ENCODE results near the gene KCNRG. TPM values are rescaled to one million over a fixed set of nuclear protein-coding genes. Genes with fewer than 3 reads are reported as not detected.
A peak's percentile ranks its signal among the peaks of the same experiment; 100 is the strongest.
"Not testable (repeated sequence)": the region's sequence is repeated elsewhere in the genome, so short reads cannot be mapped to it uniquely, and the experiment has no call there.

The KCNRG gene, protein sequence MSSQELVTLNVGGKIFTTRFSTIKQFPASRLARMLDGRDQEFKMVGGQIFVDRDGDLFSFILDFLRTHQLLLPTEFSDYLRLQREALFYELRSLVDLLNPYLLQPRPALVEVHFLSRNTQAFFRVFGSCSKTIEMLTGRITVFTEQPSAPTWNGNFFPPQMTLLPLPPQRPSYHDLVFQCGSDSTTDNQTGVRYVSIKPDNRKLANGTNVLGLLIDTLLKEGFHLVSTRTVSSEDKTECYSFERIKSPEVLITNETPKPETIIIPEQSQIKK
- under 1 TPM; 0.30 to 0.65 TPM for total RNA-seq

DNA sequence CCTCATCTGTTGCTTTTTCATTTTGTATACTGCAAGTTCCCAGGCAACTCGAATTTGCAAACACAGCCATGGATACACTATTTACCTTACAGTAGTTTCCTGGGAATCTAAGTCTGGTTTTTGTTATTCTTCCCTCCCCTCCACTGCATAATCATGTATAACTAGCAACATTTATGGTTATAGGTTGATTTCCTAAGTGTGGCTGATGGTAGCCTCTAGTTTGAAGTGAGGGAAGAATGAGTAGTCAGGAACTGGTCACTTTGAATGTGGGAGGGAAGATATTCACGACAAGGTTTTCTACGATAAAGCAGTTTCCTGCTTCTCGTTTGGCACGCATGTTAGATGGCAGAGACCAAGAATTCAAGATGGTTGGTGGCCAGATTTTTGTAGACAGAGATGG, at the start of gene KCNRG:
Gene KCNRG (plus strand): TSS at position 187 of the 400 bp plus-strand sequence. CDS start 50 bp downstream, at position 237.
- Mint-ChIP-seq H3K36me3 (ENCODE audit: low read depth) (peaks cover 73% of the 10 kb centered on the region), H3K27ac (no peak within 1 kb of the TSS)
- POLR2A ChIA-PET = interaction anchor here (1.4 kb wide), 1 partner anchor 17 kb away, joined by 4 read pairs; no protein-coding TSS in a partner anchor

DNA sequence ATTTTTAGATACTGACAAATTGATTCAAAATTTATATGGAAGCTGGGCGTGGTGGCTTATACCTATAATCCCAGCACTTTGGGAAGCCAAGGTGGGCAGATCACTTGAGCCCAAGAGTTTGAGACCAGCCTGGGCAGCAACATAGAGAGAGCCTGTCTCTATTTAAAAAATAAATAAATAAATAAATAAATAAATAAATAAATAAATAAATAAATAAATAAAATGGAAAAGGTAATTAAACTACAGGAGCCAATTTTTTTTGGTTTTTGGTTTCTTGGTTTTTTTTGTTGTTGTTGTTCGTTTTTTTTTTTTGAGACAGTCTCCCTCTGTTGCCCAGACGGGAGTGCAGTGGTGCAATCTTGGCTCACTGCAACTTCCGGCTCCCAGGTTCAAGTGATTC, 47.8 kb upstream of the KCNRG start:
- Mint-ChIP-seq H3K36me3 (ENCODE audit: low read depth) (peaks cover 30% of the 10 kb centered on the region), H3K27ac (no peak overlapping the region), H3K4me3 (no peak overlapping the region), H3K27me3 (no peaks in the 10 kb centered on the region), H3K9me3 (peaks cover 8% of the 10 kb centered on the region), H3K4me1 (no peaks in the 10 kb centered on the region)
- DNase-seq = no peak
- POLR2A ChIA-PET = interaction anchor here (0.7 kb wide), 1 partner anchor 1984 kb away, joined by 4 read pairs; no protein-coding TSS in a partner anchor
- CTCF ChIA-PET = interaction anchor here (1.8 kb wide), 1 partner anchor 9 kb away, joined by 5 read pairs; no protein-coding TSS in a partner anchor

More for the DNA sequence above, at the start of gene KCNRG:
- H3K4me1 Mint-ChIP-seq = peaks cover 3% of the 10 kb centered on the region
- no peaks in the 10 kb centered on the region for H3K9me3 Mint-ChIP-seq
- CTCF ChIA-PET = interaction anchor here (1.8 kb wide), 1 partner anchor 18 kb away, joined by 7 read pairs; the partner anchor contains the start of gene TRIM13
- no peaks in the 10 kb centered on the region for H3K27me3 Mint-ChIP-seq
- DNase-seq = no peak
- H3K4me3 Mint-ChIP-seq = no peak within 1 kb of the TSS

DNA sequence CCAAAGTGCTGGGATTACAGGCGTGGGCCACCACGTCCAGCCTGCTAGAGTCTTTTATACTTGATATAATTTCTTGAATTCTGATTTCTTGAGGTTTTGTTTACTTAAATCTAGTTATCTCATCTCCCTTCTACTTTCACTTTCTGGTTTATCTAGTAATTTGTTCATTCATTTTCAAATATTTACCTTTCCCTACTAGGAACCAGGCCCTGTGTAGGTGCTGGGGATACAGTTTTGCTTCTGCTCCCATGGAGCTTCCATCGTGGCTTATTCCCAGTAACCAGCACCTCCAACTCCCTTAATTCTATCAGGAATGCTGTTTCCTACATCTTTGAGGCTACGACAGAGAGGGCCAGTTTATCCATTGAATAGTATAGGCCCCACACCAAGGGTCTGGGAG, 42.5 kb upstream of the KCNRG start:
- Mint-ChIP-seq H3K4me1 (peaks cover 2% of the 10 kb centered on the region), H3K27ac (no peak overlapping the region), H3K4me3 (no peak overlapping the region), H3K36me3 (ENCODE audit: low read depth) (peaks cover 4% of the 10 kb centered on the region), H3K9me3 (no peaks in the 10 kb centered on the region), H3K27me3 (no peaks in the 10 kb centered on the region)
- POLR2A ChIA-PET = no interaction called here
- CTCF ChIA-PET = interaction anchor here (0.9 to 1.3 kb wide), 2 partner anchors 939 to 1097 kb away, joined by 3 read pairs; no protein-coding TSS in a partner anchor
- no peak for DNase-seq

DNA sequence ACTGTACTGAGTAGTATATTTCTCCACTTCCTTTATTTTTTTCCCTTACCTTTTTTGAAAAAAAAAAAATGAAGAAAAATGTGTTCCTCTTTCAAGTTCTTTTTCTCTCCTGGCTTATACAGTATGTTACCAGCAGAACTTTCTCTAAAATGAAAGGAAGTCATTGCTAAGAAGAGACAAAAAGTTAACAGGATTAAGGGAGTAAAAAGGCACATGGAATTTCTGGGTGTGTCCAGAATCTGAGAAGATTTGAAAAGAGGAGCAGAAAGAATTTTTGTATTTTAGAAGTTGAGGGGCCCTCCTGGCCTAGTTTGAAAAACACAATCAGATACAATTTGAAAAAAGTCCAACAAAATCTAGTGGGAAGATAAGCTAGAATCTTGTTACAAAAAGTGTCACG, 39.4 kb upstream of the KCNRG start:
- Mint-ChIP-seq H3K4me3 (no peak overlapping the region), H3K9me3 (no peaks in the 10 kb centered on the region), H3K4me1 (peaks cover 2% of the 10 kb centered on the region), H3K27me3 (no peaks in the 10 kb centered on the region), H3K36me3 (ENCODE audit: low read depth) (peaks cover 4% of the 10 kb centered on the region), H3K27ac (no peak overlapping the region)
- ChIA-PET POLR2A (interaction anchor here (1.2 to 2.7 kb wide), 3 partner anchors 21 to 936 kb away, joined by 3 to 12 read pairs (median 7); partner anchors contain the start of gene TRIM13), CTCF (interaction anchor here (0.6 to 2.6 kb wide), 22 partner anchors 10 to 1096 kb away, joined by 3 to 17 read pairs (median 4); partner anchors contain the start of genes SPRYD7 and TRIM13)
- no peak for DNase-seq

DNA sequence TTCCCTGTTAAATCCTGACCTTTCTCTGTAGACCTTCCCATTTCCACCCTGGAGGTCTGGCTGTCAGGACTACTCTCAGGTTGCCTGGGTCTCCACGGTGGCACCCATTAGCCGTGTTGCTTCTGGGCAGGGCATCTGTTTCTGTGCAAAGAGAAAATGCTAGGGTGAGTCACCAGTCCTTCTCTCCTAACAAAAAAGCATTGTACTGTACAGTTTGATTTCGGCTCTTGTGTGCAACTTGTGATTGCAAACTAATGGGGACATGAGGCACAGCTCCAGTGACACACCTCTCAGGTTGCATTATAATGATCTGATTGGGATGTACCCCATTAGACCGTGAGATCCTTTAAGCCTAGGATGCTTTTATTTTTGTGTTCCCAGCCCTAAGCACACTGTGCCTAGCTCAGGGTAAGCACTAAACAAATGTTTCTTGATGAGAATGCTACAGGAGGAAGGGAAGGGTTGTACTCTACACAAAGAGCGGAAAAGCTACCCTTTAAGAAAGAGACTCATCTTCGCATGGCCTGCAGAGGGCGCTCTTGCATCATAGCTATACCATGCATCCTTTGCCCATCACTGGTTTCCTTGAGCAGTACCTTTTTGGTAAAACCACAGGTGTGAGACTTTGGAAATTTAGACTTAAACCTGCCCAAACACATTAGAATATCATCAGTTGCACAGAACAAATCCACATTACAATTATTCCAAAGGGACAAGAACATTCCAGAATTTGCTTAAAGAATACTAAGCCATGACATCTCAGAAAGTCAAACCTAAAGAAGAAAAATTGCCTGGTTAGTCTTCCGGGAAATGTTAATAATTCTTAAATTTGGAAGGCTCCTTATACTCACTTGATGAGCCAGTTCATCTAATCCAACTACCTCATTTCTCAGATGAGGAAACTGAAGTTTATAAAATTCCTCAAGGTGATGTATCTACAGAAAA, 38.7 kb upstream of the KCNRG start:
- Mint-ChIP-seq H3K27me3 (no peaks in the 10 kb centered on the region), H3K4me3 (no peak overlapping the region), H3K4me1 (peaks cover 2% of the 10 kb centered on the region), H3K9me3 (no peaks in the 10 kb centered on the region), H3K36me3 (ENCODE audit: low read depth) (peaks cover 4% of the 10 kb centered on the region), H3K27ac (no peak overlapping the region)
- POLR2A ChIA-PET = interaction anchor here (1.1 to 2.7 kb wide), 5 partner anchors 21 to 935 kb away, joined by 3 to 12 read pairs (median 5); partner anchors contain the start of gene TRIM13
- CTCF ChIA-PET = interaction anchor here (0.6 to 2.6 kb wide), 37 partner anchors 9 to 1146 kb away, joined by 3 to 17 read pairs (median 3); partner anchors contain the start of genes SPRYD7 and TRIM13
- DNase-seq = peak; percentile 78

DNA sequence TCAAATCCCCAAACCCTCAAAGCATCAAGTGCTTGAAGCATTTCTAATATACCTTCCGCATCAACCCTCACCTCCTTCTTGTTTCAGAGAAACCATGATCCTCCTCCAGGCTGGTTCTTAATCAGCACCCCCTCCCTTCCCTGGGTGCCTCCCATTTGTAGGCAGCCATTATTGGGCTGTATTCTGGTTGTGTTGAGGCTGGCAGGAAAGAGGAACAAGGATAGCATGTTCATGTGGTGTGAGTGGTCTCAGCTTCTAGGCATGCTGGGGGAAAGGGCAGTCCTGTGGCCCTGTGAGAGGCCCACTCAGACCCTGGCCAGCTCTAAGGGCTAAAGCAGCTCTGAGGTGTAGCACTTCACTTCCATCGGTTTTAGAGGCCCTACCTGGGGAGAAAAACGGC, 37.3 kb upstream of the KCNRG start:
- POLR2A ChIA-PET = interaction anchor here (0.7 to 2.7 kb wide), 2 partner anchors 151 to 934 kb away, joined by 3 to 7 read pairs; no protein-coding TSS in a partner anchor
- Mint-ChIP-seq H3K36me3 (ENCODE audit: low read depth) (peaks cover 11% of the 10 kb centered on the region), H3K4me3 (no peak overlapping the region), H3K4me1 (peaks cover 2% of the 10 kb centered on the region), H3K27ac (no peak overlapping the region), H3K27me3 (no peaks in the 10 kb centered on the region), H3K9me3 (no peaks in the 10 kb centered on the region)
- CTCF ChIA-PET = interaction anchor here (0.7 to 2.6 kb wide), 5 partner anchors 11 to 934 kb away, joined by 3 to 11 read pairs (median 4); no protein-coding TSS in a partner anchor
- DNase-seq = no peak

DNA sequence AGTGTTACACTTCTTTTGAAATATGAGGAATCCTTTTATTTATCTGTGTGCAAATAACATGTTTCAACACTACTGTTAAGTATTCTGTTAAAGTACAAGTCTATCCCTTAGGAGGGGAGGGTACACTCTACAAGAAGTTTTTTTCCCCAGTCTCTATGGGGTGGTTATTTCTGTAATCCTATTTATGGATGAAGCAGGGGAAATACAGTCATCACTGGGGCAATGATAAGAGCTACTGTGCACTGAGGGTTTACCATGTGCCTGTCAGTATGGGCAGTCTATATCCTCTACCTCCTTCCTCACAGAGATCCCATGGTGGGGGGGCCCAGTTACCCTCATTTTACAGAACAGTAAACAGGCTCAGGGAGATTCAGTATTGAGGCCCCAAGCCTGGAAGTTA, 35.0 kb upstream of the KCNRG start:
- Mint-ChIP-seq H3K27ac (no peak overlapping the region), H3K27me3 (no peaks in the 10 kb centered on the region), H3K36me3 (ENCODE audit: low read depth) (peaks cover 13% of the 10 kb centered on the region), H3K9me3 (no peaks in the 10 kb centered on the region), H3K4me1 (peaks cover 2% of the 10 kb centered on the region), H3K4me3 (no peak overlapping the region)
- no peak for DNase-seq
- CTCF ChIA-PET = no interaction called here
- POLR2A ChIA-PET = interaction anchor here (1.0 kb wide), 1 partner anchor 17 kb away, joined by 4 read pairs; the partner anchor contains the start of gene TRIM13

DNA sequence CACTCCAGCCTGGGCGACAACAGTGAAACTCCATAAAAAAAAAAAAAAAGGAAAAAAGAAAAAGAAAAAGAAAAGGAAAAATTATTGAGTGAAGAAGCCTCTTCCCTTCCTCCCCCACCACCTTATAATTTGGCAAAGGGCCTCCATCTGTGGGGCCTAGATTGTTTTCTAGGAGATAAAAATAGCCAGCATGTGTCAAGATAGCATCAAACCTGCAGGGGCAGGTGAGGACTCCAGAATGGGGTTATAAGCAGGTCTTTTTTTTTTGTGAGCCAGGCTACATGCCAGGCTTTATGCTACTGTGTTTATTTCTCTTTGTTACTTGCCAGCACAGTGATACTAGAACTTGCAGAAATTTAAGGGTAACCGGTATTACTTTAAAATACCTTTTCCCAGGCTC, 30.1 kb upstream of the KCNRG start:
- Mint-ChIP-seq H3K27me3 (no peaks in the 10 kb centered on the region), H3K4me1 (no peaks in the 10 kb centered on the region), H3K27ac (no peak overlapping the region), H3K4me3 (no peak overlapping the region), H3K9me3 (no peaks in the 10 kb centered on the region), H3K36me3 (ENCODE audit: low read depth) (peaks cover 35% of the 10 kb centered on the region)
- no peak for DNase-seq
- POLR2A ChIA-PET = interaction anchor here (1.4 kb wide), 1 partner anchor 12 kb away, joined by 4 read pairs; the partner anchor contains the start of gene TRIM13
- CTCF ChIA-PET = interaction anchor here (1.0 kb wide), 1 partner anchor 8 kb away, joined by 3 read pairs; no protein-coding TSS in a partner anchor

DNA sequence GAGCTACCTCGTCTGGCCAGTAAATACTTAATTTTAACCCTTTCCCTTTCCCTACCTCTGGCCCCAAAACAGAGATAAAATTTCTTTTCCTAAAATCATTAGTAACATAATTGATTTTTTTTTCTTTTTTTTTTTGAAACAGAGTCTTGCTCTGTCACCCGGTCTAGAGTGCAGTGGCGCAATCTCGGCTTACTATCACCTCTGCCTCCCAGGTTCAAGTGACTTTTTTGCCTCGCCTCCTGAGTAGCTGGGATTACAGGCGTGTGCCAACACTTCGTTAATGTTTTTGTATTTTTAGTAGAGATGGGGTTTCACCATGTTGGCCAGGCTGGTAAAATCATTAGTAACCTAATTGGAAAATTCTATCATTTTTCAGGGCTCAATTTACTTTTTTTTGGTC, 28.8 kb upstream of the KCNRG start:
- ChIA-PET CTCF (interaction anchor here (1.0 kb wide), 1 partner anchor 10 kb away, joined by 4 read pairs; no protein-coding TSS in a partner anchor), POLR2A (interaction anchor here (1.4 kb wide), 1 partner anchor 11 kb away, joined by 4 read pairs; the partner anchor contains the start of gene TRIM13)
- Mint-ChIP-seq H3K4me1 (no peaks in the 10 kb centered on the region), H3K9me3 (no peaks in the 10 kb centered on the region), H3K27ac (no peak overlapping the region), H3K4me3 (no peak overlapping the region), H3K27me3 (no peaks in the 10 kb centered on the region), H3K36me3 (ENCODE audit: low read depth) (peaks cover 37% of the 10 kb centered on the region)
- no peak for DNase-seq

DNA sequence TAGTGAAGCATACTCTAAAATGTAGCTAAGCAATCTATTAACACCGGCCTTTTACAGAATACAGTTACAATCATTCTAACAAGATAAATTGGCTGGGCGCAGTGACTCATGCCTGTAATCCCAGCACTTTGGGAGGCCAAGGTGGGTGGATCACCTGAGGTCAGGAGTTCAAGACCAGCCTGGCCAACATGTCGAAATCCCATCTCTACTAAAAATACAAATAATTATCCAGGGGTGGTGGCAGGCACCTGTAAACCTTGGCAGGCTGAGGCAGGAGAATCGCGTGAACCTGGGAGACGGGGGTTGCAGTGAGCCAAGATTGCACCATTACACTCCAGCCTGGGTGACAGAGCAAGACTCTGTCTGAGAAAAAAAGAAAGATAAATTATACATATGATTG, 24.6 kb upstream of the KCNRG start:
- H3K9me3 Mint-ChIP-seq, H3K27ac Mint-ChIP-seq, H3K27me3 Mint-ChIP-seq, H3K4me3 Mint-ChIP-seq, DNase-seq, H3K4me1 Mint-ChIP-seq, POLR2A ChIA-PET: not testable (repeated sequence)
- CTCF ChIA-PET = interaction anchor here (0.6 to 2.9 kb wide), 2 partner anchors 15 to 198 kb away, joined by 3 to 14 read pairs; no protein-coding TSS in a partner anchor
- peaks cover 36% of the 10 kb centered on the region for H3K36me3 Mint-ChIP-seq (ENCODE audit: low read depth)

DNA sequence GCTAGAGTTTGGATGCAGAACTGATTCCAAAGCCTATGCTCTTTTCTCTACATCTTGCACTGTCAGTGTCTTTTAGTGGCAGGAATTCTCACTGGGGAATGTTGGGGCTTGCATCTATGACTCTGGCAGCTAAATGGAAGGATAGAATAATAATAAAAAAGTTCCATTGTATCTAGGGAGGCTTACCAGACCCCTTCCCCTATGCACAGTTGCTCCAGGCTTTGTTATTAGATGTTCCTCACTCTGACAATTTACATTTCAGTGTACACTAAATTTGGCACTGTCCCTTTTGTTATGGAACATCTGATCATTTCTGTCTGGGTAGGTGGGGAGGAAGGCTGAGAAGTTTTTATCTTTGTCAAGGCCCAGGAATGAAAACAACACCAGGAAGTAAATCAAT, 22.1 kb upstream of the KCNRG start:
- no peaks in the 10 kb centered on the region for H3K27me3 Mint-ChIP-seq
- DNase-seq = no peak
- ChIA-PET POLR2A (interaction anchor here (0.6 kb wide), 1 partner anchor 199 kb away, joined by 3 read pairs; no protein-coding TSS in a partner anchor), CTCF (no interaction called here)
- H3K36me3 Mint-ChIP-seq (ENCODE audit: low read depth) = peaks cover 31% of the 10 kb centered on the region
- no peak overlapping the region for H3K27ac Mint-ChIP-seq
- H3K9me3 Mint-ChIP-seq = no peaks in the 10 kb centered on the region
- no peak overlapping the region for H3K4me3 Mint-ChIP-seq
- H3K4me1 Mint-ChIP-seq = peaks cover 8% of the 10 kb centered on the region

DNA sequence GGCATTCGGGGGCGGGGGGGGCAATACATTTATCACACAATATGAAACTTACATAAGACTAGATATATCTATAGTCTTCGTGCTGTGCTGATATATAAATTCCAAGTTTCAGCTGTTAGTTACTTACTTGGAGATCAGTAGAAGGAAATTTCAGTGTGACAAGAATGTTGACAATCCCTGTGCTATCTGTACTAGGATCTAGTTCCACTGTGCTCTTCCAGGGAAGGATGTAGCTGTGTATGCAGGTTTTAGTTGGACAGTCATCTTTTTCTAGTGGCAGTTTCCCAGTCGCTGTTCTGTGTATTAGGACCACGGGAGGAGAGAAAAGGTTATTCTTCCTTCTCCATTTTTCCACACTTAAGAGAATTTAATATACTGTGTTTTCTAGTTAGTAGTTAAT, 21.6 kb upstream of the KCNRG start:
- ChIA-PET POLR2A (interaction anchor here (0.6 kb wide), 1 partner anchor 200 kb away, joined by 3 read pairs; no protein-coding TSS in a partner anchor), CTCF (no interaction called here)
- Mint-ChIP-seq H3K4me3 (no peak overlapping the region), H3K36me3 (ENCODE audit: low read depth) (peaks cover 34% of the 10 kb centered on the region), H3K4me1 (peaks cover 14% of the 10 kb centered on the region), H3K27ac (no peak overlapping the region), H3K9me3 (no peaks in the 10 kb centered on the region), H3K27me3 (no peaks in the 10 kb centered on the region)
- no peak for DNase-seq

Measured in activated CD4-positive, alpha-beta memory T cell treated with anti-CD3 and anti-CD28 coated beads, Interleukin-2, amount 10 ng/mL, durations not matched to agents 7 days and 5 days (primary cell).